ENCODE measurements around the gene GPR25. TPM values are rescaled to one million over a fixed set of nuclear protein-coding genes. Genes with fewer than 3 reads are reported as not detected.
A peak's percentile ranks its signal among the peaks of the same experiment; 100 is the strongest.

The GPR25 gene
- total RNA-seq, 2 donors from 2014 or later = 0.64 TPM; not detected in 1

DNA sequence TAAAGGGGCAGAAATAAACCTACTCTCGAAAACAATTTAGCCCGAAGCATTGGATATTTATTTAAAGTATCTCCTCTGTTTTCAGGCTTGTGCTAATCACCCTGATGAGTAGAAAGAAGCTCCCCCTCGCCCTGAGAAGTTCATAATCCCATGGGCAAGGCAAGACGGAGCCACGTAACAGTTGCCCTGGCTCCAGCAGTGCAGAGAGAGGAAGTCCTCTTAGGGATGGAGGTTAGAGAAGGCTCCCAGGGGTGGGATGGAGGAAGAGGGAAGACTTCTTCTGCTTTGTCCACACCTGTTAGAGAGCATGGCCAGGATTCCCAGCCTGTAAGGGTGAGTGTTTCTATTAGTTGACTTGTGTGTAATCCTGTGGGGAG, 3.4 kb upstream of the GPR25 start:
- intact Hi-C loops (cut with DNase I, micrococcal nuclease) = no loop called here
- DNase-seq (no peak), ATAC-seq (no peak)

- no peak for DNase-seq
Observed at GRCh38 chr1:200869753-200870391, 2.9 kb upstream of the GPR25 start.

GRCh38 chr1:200873116-200873670, 412 bp downstream of the GPR25 start:
- DNase-seq (no peak), ATAC-seq (peak; percentile 71)
- intact Hi-C loops (cut with DNase I, micrococcal nuclease) = no loop called here

More at GRCh38 chr1:200869753-200870391, 2.9 kb upstream of the GPR25 start:
- intact Hi-C loops (cut with DNase I, micrococcal nuclease) = no loop called here
- ATAC-seq = no peak

GRCh38 chr1:200873671-200874397, 1.1 kb downstream of the GPR25 start:
- intact Hi-C loops (cut with DNase I, micrococcal nuclease) = no loop called here
- no peak for DNase-seq
- peak; percentile 21 for ATAC-seq

- intact Hi-C loops (cut with DNase I, micrococcal nuclease) = no loop called here
- no peak for ATAC-seq
- no peak for DNase-seq
Observed at GRCh38 chr1:200874694-200875093, 1.9 kb downstream of the GPR25 start.

- no peak for DNase-seq
- ATAC-seq = no peak
- intact Hi-C loops (cut with DNase I, micrococcal nuclease) = no loop called here
Observed at GRCh38 chr1:200875416-200875815, 2.6 kb downstream of the GPR25 start.

DNA sequence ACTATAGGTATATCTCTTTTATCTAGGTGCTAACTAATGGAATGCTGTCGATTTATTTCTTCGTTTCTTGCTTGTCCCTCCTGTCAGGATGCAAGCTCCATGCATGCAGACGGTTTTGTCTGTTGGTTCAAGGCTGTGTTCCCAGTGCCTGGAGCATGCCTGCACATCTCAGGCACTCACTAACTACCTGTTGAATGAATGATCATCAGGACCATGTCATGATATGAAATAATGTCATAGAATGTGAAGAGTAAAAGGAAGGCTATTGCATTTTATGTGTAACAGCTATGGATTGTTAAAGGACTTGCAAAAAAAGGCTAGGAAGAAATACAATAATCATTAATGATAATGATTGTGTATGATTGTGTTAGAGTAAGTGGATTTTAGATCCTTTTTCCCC, 4.2 kb downstream of the GPR25 start:
- ATAC-seq (no peak), DNase-seq (no peak)
- intact Hi-C loops (cut with DNase I, micrococcal nuclease) = no loop called here

- DNase-seq = no peak
Observed at GRCh38 chr1:200877839-200878551, 5.2 kb downstream of the GPR25 start.

GRCh38 chr1:200880212-200880611, 7.4 kb downstream of the GPR25 start:
- intact Hi-C loops (cut with DNase I, micrococcal nuclease) = no loop called here
- DNase-seq (no peak), ATAC-seq (no peak)

More at GRCh38 chr1:200877839-200878551, 5.2 kb downstream of the GPR25 start:
- ATAC-seq = no peak
- intact Hi-C loops (cut with DNase I, micrococcal nuclease) = no loop called here

DNA sequence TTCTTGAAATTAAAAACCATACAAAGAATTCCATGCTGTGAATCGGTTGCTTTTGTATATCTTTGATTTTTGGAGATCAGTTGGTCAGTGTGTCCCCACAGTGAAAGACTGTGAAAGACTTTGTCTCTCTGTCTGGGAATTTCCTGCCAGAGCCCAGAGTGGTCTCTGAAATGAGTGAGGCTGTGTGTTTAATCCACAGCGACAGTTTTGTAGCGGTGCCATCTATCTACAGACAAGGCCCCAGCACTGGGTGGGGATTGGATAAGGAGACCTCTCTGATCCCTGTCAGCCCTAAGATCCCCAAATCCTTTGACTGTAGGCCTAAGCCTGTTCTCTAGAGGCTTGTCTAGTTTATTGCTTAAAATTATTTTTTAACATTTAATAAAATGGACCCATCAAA, 10.3 kb downstream of the GPR25 start:
- ATAC-seq = no peak
- no peak for DNase-seq
- intact Hi-C loops (cut with DNase I, micrococcal nuclease) = no loop called here

GRCh38 chr1:200885623-200886402, 13.0 kb downstream of the GPR25 start:
- DNase-seq (no peak), ATAC-seq (no peak)
- intact Hi-C loops (cut with DNase I, micrococcal nuclease) = no loop called here

DNA sequence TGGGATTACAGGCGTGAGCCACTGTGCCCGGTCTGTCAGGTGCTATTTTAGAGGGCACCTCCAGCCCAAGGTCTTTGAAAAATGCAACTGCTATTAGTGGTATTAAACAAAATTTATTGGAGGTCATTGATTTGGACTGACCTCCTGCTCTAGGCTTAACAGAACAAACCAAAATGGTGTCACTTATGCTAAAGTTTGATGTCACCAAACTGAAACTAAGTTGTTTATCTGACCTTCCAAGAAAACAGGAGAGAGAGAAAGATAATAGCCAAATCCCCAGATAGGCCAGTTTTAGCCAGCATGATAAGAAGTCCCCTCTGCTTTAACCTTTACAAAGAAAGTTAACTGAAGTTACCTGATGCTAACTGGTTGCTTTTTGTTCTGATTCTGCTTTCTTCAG, 13.8 kb downstream of the GPR25 start:
- no peak for DNase-seq
- no peak for ATAC-seq
- intact Hi-C loops (cut with DNase I, micrococcal nuclease) = no loop called here

GRCh38 chr1:200887036-200887435, 14.3 kb downstream of the GPR25 start:
- intact Hi-C loops (cut with DNase I, micrococcal nuclease) = no loop called here
- ATAC-seq (no peak), DNase-seq (no peak)

DNA sequence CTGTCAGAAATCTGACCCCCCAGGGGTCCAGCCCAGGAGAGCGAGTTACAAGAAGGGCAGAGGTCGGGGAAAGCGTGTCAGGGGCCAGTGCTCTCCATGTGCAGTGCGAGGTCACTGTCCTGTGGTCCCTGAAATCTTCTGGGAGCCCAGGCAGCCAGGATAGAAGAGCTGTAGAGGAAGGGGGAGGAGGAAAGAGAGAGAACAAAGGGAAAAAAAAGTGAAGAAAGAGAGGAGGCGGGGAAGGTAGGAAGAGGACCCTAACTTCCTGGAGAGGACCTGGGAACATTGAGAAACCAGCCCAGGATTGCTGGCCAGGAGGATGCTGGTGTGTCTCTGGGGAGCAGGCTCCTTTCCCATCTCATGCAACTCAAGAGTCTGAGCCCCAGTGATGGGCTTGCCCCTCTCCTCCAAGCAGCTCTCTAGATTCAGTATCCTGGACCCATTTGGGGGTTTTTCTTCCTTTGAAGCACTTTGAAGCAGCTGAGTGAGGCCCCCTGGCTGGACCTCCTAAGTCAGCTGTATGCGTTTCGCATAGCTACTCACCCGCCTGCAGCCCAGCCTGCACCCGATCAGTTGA, 15.1 kb downstream of the GPR25 start:
- intact Hi-C loops (cut with DNase I, micrococcal nuclease) = no loop called here
- DNase-seq (no peak), ATAC-seq (no peak)

DNA sequence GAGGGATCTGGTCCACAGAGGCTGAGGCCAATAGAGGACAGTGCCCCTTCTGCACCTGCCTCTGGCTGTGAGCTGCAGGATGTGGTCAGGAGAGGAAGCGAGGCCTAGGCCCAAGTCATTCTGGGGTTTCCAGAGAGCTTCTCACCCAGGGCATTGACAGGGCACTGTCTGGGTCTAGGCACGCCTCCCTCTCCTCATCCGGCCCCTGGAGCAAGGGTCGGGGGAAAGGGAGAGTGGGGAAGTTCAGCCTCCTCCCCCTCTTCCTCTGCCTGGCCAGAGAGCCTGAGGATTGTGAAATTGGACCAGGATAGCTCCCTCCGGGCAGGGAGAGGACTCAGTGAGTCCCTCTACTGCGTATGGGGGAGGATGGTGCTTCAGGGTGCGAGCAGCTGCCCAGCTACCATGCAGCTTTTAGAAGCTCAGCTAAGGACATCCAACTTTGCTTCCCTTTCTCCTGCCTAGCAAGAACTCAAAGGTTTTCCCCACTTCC, 15.6 kb downstream of the GPR25 start:
- DNase-seq = peak; percentile 51 to 52

GRCh38 chr1:200889571-200889970, 16.8 kb downstream of the GPR25 start:
- intact Hi-C loops (cut with DNase I, micrococcal nuclease) = no loop called here
- DNase-seq = no peak
- ATAC-seq = no peak

More for the DNA sequence above, 15.6 kb downstream of the GPR25 start:
- no peak for ATAC-seq
- intact Hi-C loops (cut with DNase I, micrococcal nuclease) = no loop called here

DNA sequence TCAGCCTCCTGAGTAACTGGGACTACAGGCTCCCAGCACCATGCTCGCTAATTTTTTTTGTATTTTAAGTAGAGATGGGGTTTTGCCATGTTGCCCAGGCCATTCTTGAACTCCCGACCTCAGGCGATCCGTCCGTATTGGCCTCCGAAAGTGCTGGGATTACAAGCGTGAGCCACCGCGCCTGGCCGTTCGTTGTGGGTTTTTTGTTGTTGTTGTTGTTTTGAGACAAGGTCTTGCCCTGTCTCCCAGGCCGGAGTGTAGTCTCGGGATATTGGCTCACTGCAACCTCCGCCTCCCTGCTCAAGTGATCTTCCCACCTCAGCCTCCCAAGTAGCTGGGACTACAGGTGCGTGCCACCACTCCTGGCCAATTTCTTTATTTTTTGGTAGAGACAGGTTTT, 17.2 kb downstream of the GPR25 start:
- intact Hi-C loops (cut with DNase I, micrococcal nuclease) = no loop called here

More for the DNA sequence above, 17.2 kb downstream of the GPR25 start:
- DNase-seq (no peak), ATAC-seq (no peak)

Data from left colon (tissue), 2 donors.